K562 treated with DMSO at 1 percent for 24 hours (cell line): Measurements from ENCODE around the gene ETFA. TPM values are rescaled to one million over a fixed set of nuclear protein-coding genes. Genes with fewer than 3 reads are reported as not detected.

Experiments
- total RNA-seq: library from RNA; unstranded; fragments of 300-600 nt; gene quantifications from 2 replicates; pipeline ENCODE4 v1.2.3, GENCODE V29; 2022; ENCODE audit warnings: low read depth; ENCODE audit not compliant: insufficient read depth

The ETFA gene
- 125 and 150 TPM in 2 replicates for total RNA-seq

DNA sequence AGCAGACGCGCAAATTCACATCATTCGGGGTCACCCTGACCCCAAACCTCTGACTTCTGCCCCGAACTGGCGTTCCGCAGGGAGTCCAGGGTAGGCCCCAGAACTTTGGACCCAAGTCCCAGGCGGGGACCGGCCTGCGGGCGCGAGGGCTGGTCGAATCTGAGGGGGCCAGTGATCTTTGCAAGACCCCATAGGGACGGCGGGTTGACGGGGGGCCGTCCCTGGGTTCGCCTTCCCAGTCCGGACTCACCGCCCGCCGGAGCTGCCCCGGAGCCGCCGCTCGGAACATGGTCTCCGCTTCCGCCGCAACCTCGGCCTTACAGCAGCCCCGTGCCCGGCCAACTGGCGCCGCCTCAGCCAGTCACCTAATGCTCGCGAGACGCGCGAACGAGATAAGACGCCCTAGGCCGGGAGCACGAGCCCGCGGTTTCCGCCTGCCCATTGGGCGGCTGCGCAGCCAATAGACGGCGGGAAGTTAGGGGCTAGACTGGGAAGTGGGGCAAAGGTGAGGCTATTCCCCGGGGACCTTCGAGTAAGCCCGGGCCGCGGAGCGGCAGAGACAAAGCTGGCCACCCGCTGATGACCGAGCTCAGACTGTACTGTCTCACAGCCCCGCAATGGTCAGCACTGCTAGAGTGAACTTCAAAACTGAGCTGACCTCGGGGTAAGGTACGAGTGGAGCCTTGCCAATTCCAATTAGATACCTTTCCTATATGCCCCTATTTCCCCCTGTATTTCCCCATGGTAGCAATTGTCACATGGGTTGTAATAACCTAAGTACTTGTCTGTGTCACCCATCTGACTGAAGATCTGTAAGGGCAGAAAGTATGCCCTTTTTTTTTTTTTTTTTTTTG, at the start of gene ETFA:
TSS of gene ETFA (minus strand) at position 370 of the 854 bp plus-strand sequence. CDS start at position 289, 81 bp downstream.

GRCh38 chr15:76336254-76337058, 25.2 kb upstream of the ETFA start, which contains the start of gene ISL2:
TSS of gene ISL2 (plus strand) at chr15:76336773. CDS start at chr15:76336884, 111 bp downstream.

Other genes starting within 250 kb of the ETFA start
- 17.9 and 20.5 TPM in 2 replicates for gene ISL2, start 25.3 kb upstream of the ETFA start, total RNA-seq